Endodermal cell (in vitro differentiated cells): Measurements from ENCODE around the gene RHBDF1. TPM values are rescaled to one million over a fixed set of nuclear protein-coding genes. Genes with fewer than 3 reads are reported as not detected.

Experiments used
- DNase-seq: peaks from one replicate; pipeline ENCODE4 v3.0.0-alpha.2; 2017
- H3K27ac ChIP-seq: 2 replicates; pipeline ENCODE4 v1.5.1; 2013; ENCODE audit warnings: mild to moderate bottlenecking, low read depth, low read length, moderate library complexity
- H3K27me3 ChIP-seq: 2 replicates; pipeline ENCODE4 v1.6.1; 2013; ENCODE audit warnings: mild to moderate bottlenecking, low read length, moderate library complexity; ENCODE audit not compliant: insufficient read depth, control insufficient read depth, poor library complexity, severe bottlenecking
- H3K36me3 ChIP-seq: 2 replicates; pipeline ENCODE4 v1.7.0; 2013; ENCODE audit warnings: mild to moderate bottlenecking, low read length, moderate library complexity; ENCODE audit not compliant: control insufficient read depth, insufficient read depth
- H3K4me1 ChIP-seq: one replicate; pipeline ENCODE4 v1.7.0; 2013; ENCODE audit warnings: low read length; ENCODE audit not compliant: control insufficient read depth, insufficient read depth
- H3K4me3 ChIP-seq: 2 replicates; pipeline ENCODE4 v1.5.1; 2013; ENCODE audit warnings: mild to moderate bottlenecking, low read length, moderate library complexity
- H3K9ac ChIP-seq: 2 replicates; pipeline ENCODE4 v1.6.1; 2013; ENCODE audit warnings: mild to moderate bottlenecking, low read length, moderate library complexity; ENCODE audit not compliant: poor library complexity, severe bottlenecking; ENCODE audit errors: extremely low read depth
- H3K9me3 ChIP-seq: 2 replicates; pipeline ENCODE4 v1.6.1; 2013; ENCODE audit warnings: mild to moderate bottlenecking, low read length, moderate library complexity; ENCODE audit not compliant: control insufficient read depth
- H3K27ac Mint-ChIP-seq: 2 replicates; pipeline ENCODE4 v1.8.0; 2020; ENCODE audit warnings: mixed read lengths
- H3K27me3 Mint-ChIP-seq: 2 replicates; pipeline ENCODE4 v1.8.0; 2021; ENCODE audit warnings: mild to moderate bottlenecking, mixed read lengths; ENCODE audit not compliant: insufficient read depth
- H3K36me3 Mint-ChIP-seq: 2 replicates; pipeline ENCODE4 v1.8.0; 2020; ENCODE audit warnings: low read depth, mixed read lengths
- H3K4me1 Mint-ChIP-seq: 2 replicates; pipeline ENCODE4 v1.8.0; 2020; ENCODE audit warnings: mixed read lengths
- H3K4me3 Mint-ChIP-seq: 2 replicates; pipeline ENCODE4 v1.8.0; 2020; ENCODE audit warnings: mild to moderate bottlenecking, moderate library complexity, mixed read lengths
- H3K9me3 Mint-ChIP-seq: 2 replicates; pipeline ENCODE4 v1.8.0; 2020; ENCODE audit warnings: mild to moderate bottlenecking, mixed read lengths
- CTCF ChIP-seq: fragments of 200-600 bp; sonication (generic); conservative IDR thresholded peaks from 2 replicates; pipeline ENCODE4 v1.5.0; 2021; ENCODE audit warnings: antibody characterized with exemption, mild to moderate bottlenecking
- WGBS, 2 experiments: methylation state at CpG; one replicate each; pipeline versions ENCODE4 v1.1.5 to v1.1.7; 2013; ENCODE audit warnings: missing lambda C conversion rate in 2 of 2, mixed read lengths in 1 of 2; ENCODE audit not compliant: insufficient coverage in 1 of 2, insufficient read length in 1 of 2; 5-methylcytosine and 5-hydroxymethylcytosine counted together
- total RNA-seq, 2 donors: library from RNA; stranded (reverse); fragmentation: NEBNext Ultra II Directional in 1 of 2; extraction: Animal tissue kit (Norgen Biotek cat#: 25700) in 1 of 2; gene quantifications; 2 replicates in 1 of 2; 3 replicates in 1 of 2; pipeline ENCODE4 v1.2.1, GENCODE V29; 2021

The RHBDF1 gene
- total RNA-seq, 2 donors from 2014 or later, result 70.7 to 76.4 TPM

DNA sequence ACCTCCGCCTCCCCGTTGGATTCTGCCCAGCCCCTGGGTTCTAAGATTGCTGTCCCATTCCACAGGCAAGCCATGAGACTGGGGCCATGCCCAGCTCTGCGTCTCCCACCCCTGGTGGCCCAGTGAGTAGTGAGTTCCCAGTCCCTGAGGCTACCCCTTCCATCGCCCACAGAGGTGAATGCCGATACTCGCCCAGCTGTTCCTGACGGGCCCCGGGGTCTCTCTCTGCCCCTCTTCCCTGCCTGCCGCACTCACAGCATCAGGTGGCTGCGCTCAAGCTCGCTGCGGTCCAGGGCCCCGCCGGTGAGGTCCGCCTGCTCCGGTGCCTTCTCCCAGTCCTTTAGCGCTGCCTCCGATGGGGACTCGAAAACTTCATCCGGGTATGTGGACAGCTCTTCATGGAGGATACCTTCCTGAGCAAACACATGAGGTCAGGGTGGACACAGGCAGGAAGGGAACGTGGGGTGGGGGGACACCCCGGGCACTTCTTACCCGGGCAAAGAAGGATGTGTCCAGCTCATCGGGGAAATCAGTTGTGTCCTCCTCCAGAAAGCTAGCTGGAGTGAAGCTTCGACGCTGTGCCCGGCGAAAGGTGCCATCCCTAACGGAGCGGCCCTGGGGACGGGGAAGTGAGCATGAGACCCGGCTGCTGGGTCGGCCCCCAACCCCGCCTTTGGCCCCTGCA, 10.0 kb downstream of the RHBDF1 start:
- WGBS, 2 experiments, result 95 to 96% methylated on average over 26 to 34 of the region's 34 CpGs
- H3K27ac Mint-ChIP-seq, result no peak overlapping the region
- H3K9me3 Mint-ChIP-seq, result no peaks in the 10 kb centered on the region
- no peaks in the 10 kb centered on the region for H3K27me3 Mint-ChIP-seq
- peaks cover 48% of the 10 kb centered on the region for H3K36me3 ChIP-seq
- H3K4me3 ChIP-seq, result no peak overlapping the region
- peaks cover 5% of the 10 kb centered on the region for H3K4me1 Mint-ChIP-seq
- no peaks in the 10 kb centered on the region for H3K9me3 ChIP-seq
- no peaks in the 10 kb centered on the region for H3K27me3 ChIP-seq
- no peak for TF ChIP-seq CTCF
- H3K4me3 Mint-ChIP-seq, result no peak overlapping the region
- peaks cover 37% of the 10 kb centered on the region for H3K36me3 Mint-ChIP-seq
- no peak overlapping the region for H3K9ac ChIP-seq
- H3K27ac ChIP-seq, result no peak overlapping the region
- H3K4me1 ChIP-seq, result no peaks in the 10 kb centered on the region
- DNase-seq, result no peak

GRCh38 chr16:61879-62281, 10.6 kb downstream of the RHBDF1 start:
- Histone ChIP-seq H3K27me3 (no peaks in the 10 kb centered on the region), H3K27ac (no peak overlapping the region), H3K4me1 (no peaks in the 10 kb centered on the region), H3K9me3 (no peaks in the 10 kb centered on the region), H3K4me3 (no peak overlapping the region), H3K9ac (no peak overlapping the region), H3K36me3 (peaks cover 53% of the 10 kb centered on the region)
- Mint-ChIP-seq H3K27ac (no peak overlapping the region), H3K9me3 (no peaks in the 10 kb centered on the region), H3K36me3 (peaks cover 42% of the 10 kb centered on the region), H3K4me3 (no peak overlapping the region), H3K27me3 (no peaks in the 10 kb centered on the region), H3K4me1 (peaks cover 4% of the 10 kb centered on the region)
- WGBS, 2 experiments, result 96 to 99% methylated on average over 24 to 32 of the region's 32 CpGs
- no peak for DNase-seq
- TF ChIP-seq CTCF, result no peak

DNA sequence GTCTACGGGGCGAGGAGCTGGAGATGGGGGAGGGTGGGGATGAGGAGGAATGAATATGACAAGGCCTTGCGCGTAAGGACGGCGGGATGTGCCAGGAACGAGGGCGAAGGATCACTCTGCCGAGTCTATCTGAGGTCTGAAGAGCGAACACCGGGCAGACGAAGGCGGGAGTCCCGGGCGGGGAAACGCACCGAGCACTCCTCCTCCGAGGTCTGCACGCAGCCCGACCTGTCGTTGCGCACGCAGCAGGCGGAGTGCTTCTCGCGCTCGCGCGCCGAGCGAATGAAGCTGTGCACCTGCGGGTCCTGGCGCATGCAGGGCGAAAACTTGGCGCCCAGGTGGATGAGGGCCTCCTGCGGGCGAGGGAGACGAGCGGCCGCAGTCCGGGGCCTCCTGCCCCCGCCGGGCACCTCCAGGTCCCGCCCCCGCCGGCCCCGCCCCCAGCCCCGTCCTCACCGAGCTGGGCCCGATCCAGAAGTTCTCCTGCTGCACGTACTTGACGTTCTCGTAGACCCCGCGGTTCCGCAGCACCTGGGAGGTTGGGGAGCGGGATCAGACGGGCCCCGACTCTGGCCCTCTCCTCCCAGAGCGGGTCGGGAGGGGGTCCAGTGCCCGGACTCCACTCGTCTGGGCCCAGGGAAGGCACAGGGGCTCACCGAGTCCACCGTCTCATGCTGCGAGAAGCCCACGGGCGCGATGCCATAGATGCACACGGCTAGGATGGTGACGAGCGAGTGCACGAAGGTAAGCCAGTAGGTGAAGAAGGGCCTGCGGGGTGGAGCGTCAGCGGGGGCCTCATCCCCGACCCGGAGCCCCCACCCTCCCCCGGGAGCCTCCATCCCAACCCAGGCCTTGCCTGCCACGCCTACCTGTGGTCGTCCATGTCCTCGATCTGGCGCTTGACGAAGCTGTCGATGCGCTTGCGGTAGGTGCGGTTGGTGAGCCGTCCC, 11.2 kb downstream of the RHBDF1 start:
- H3K27me3 Mint-ChIP-seq, result no peaks in the 10 kb centered on the region
- no peak overlapping the region for H3K27ac Mint-ChIP-seq
- Histone ChIP-seq H3K9ac (no peak overlapping the region), H3K9me3 (no peaks in the 10 kb centered on the region), H3K4me1 (no peaks in the 10 kb centered on the region), H3K36me3 (peaks cover 59% of the 10 kb centered on the region), H3K27ac (no peak overlapping the region), H3K4me3 (no peak overlapping the region), H3K27me3 (no peaks in the 10 kb centered on the region)
- peaks cover 46% of the 10 kb centered on the region for H3K36me3 Mint-ChIP-seq
- H3K9me3 Mint-ChIP-seq, result no peaks in the 10 kb centered on the region
- no peak overlapping the region for H3K4me3 Mint-ChIP-seq
- TF ChIP-seq CTCF, result no peak
- H3K4me1 Mint-ChIP-seq, result peaks cover 3% of the 10 kb centered on the region
- WGBS, 2 experiments, result 94 to 95% methylated on average over 76 to 89 of the region's 89 CpGs
- no peak for DNase-seq
